K562 (cell line): ENCODE results near the gene HSF2. TPM values are rescaled to one million over a fixed set of nuclear protein-coding genes. Genes with fewer than 3 reads are reported as not detected.

ENCODE experiments used
- ATAC-seq: fragments of 200-7000 bp; cut with Tn5 transposase; 3 replicates; pipeline ENCODE4 v1.9.1; 2020; ENCODE audit warnings: moderate library complexity
- BruUV-seq: library from RNA; stranded (reverse); fragments of 400-500 nt; replicated peaks from 2 replicates; lab custom pipeline; 2021; lab: Mats Ljungman, UMichigan
- CTCF ChIA-PET: fragments of 300-600 bp; formaldehyde crosslinking; extraction: SDS; loops from one replicate; lab custom pipeline; 2021; ENCODE audit warnings: low intra/inter-chr PET ratio; lab: Yijun Ruan, JAX
- POLR2A ChIA-PET: fragments of 300-600, 350-650 bp; sonication (Branson Sonifier 250); formaldehyde crosslinking; extraction: SDS; loops from one replicate; lab custom pipeline; 2021; ENCODE audit warnings: antibody characterized with exemption, inconsistent platforms; lab: Yijun Ruan, JAX
- DNase-seq, 4 experiments: peaks; one replicate each; pipeline versions ENCODE4 v3.0.0 to v3.0.0-alpha.2; 2011 to 2018; ENCODE audit warnings: low spot score in 3 of 4, mixed read lengths in 3 of 4; ENCODE audit errors: extremely low read depth in 1 of 4
- FAIRE-seq: peaks from 2 replicates; lab custom pipeline; 2011; peaks lifted over from hg19 to GRCh38; lab: Jason Lieb, UNC
- H2AFZ ChIP-seq: 2 replicates; pipeline ENCODE4 v1.6.0; 2011; ENCODE audit warnings: low read depth, low read length, control low read depth, inconsistent platforms
- H3K27ac ChIP-seq: fragments of 200-600 bp; 3 replicates; pipeline ENCODE4 v1.8.0; 2011; ENCODE audit warnings: low read depth, mild to moderate bottlenecking, control low read depth, inconsistent platforms, low read length, moderate library complexity, mixed read lengths; ENCODE audit errors: extremely low read depth
- H3K27me3 ChIP-seq, 2 experiments: fragments of 300-600 bp in 1 of 2; 2 replicates in 1 of 2; 3 replicates in 1 of 2; pipeline versions ENCODE4 v1.6.0 to v1.8.0; 2011; ENCODE audit warnings: inconsistent platforms in 2 of 2, low read length in 2 of 2, mild to moderate bottlenecking in 1 of 2, mixed read lengths in 1 of 2, moderate library complexity in 1 of 2; ENCODE audit not compliant: control insufficient read depth in 2 of 2, insufficient read depth in 2 of 2
- H3K36me3 ChIP-seq: fragments of 300-600 bp; 3 replicates; pipeline ENCODE4 v1.8.0; 2011; ENCODE audit warnings: mild to moderate bottlenecking, low read length, inconsistent platforms; ENCODE audit not compliant: control insufficient read depth, insufficient read depth
- H3K4me1 ChIP-seq, 2 experiments: fragments of 200-600 bp in 1 of 2; replicated peaks in 1 of 2; 2 replicates in 1 of 2; 3 replicates in 1 of 2; pipeline versions ENCODE4 v1.5.1 to v1.8.0; 2011; ENCODE audit warnings: inconsistent platforms in 2 of 2, low read length in 2 of 2, mild to moderate bottlenecking in 1 of 2, mixed read lengths in 1 of 2, moderate library complexity in 1 of 2; ENCODE audit not compliant: control insufficient read depth in 2 of 2, insufficient read depth in 2 of 2
- H3K4me2 ChIP-seq: 2 replicates; pipeline ENCODE4 v1.6.1; 2011; ENCODE audit warnings: low read length, control low read depth, inconsistent platforms, mixed read lengths; ENCODE audit not compliant: insufficient read depth
- H3K4me3 ChIP-seq: fragments of 200-600 bp; sonication (generic), shearing (Covaris generic); 2 replicates; pipeline ENCODE4 v1.5.1; 2016; ENCODE audit warnings: control low read depth, inconsistent platforms
- H3K79me2 ChIP-seq: fragments of 200-600 bp; 3 replicates; pipeline ENCODE4 v1.8.0; 2011; ENCODE audit warnings: low read length, inconsistent platforms; ENCODE audit not compliant: control insufficient read depth, insufficient read depth
- H3K9ac ChIP-seq, 2 experiments: 2 replicates each; pipeline versions ENCODE4 v1.6.0 to v1.6.1; 2011; ENCODE audit warnings: low read depth in 2 of 2, low read length in 2 of 2, control low read depth in 1 of 2, inconsistent platforms in 1 of 2, mild to moderate bottlenecking in 1 of 2, mixed read lengths in 1 of 2; ENCODE audit not compliant: insufficient read depth in 1 of 2
- H3K9me1 ChIP-seq: one replicate; pipeline ENCODE4 v1.6.0; 2011; ENCODE audit warnings: inconsistent platforms, mild to moderate bottlenecking, low read length, moderate library complexity; ENCODE audit not compliant: control insufficient read depth, insufficient read depth
- H3K9me3 ChIP-seq: replicated peaks from 2 replicates; pipeline ENCODE4 v1.5.1; 2011; ENCODE audit warnings: low read depth, low read length, inconsistent platforms; ENCODE audit not compliant: control insufficient read depth, insufficient read depth
- H4K20me1 ChIP-seq: replicated peaks from 2 replicates; pipeline ENCODE4 v1.6.1; 2011; ENCODE audit warnings: low read length, inconsistent platforms, mixed read lengths; ENCODE audit not compliant: control insufficient read depth, insufficient read depth
- ETV5 ChIP-seq: sonication (generic); formaldehyde crosslinking; IDR thresholded peaks from 2 replicates; pipeline ENCODE4 v1.4.0; 2020; ENCODE audit warnings: low read depth, mild to moderate bottlenecking, missing genetic modification reagents
- EZH2 ChIP-seq: IDR thresholded peaks from 2 replicates; pipeline ENCODE4 v1.6.1; 2012; ENCODE audit warnings: low read depth, mild to moderate bottlenecking, inconsistent platforms, low read length, borderline replicate concordance
- FOSL1 ChIP-seq: fragments of 200-800 bp; sonication (Bioruptor generic); conservative IDR thresholded peaks from 2 replicates; pipeline ENCODE4 v1.6.1; 2016; ENCODE audit warnings: missing genetic modification characterization, missing compliant biosample characterization
- L3MBTL2 ChIP-seq: fragments of 450-650 bp; IDR thresholded peaks from 2 replicates; pipeline ENCODE4 v1.6.1; 2016; ENCODE audit warnings: mild to moderate bottlenecking, moderate library complexity
- MAZ ChIP-seq, 2 experiments: fragments of 450-650 bp in 1 of 2; sonication (generic) in 1 of 2; formaldehyde crosslinking; IDR thresholded peaks in 1 of 2; conservative IDR thresholded peaks in 1 of 2; 2 replicates each; pipeline versions ENCODE4 v1.4.0 to v1.5.0; 2020; ENCODE audit warnings: mild to moderate bottlenecking in 1 of 2, missing genetic modification reagents in 1 of 2
- NR0B1 ChIP-seq: fragments of 450-650 bp; IDR thresholded peaks from one replicate; pipeline ENCODE4 v1.6.1; 2018; ENCODE audit warnings: mild to moderate bottlenecking, moderate library complexity; ENCODE audit not compliant: partially characterized antibody
- PHF8 ChIP-seq: fragments of 200-600 bp; sonication (generic); IDR thresholded peaks from 2 replicates; pipeline ENCODE4 v1.6.1; 2012; ENCODE audit warnings: mixed run types, mild to moderate bottlenecking, inconsistent platforms, low read length, moderate library complexity, borderline replicate concordance
- PML ChIP-seq: IDR thresholded peaks from 2 replicates; pipeline ENCODE4 v1.6.1; 2012; ENCODE audit warnings: low read length, inconsistent platforms
- POLR2H ChIP-seq: IDR thresholded peaks from 2 replicates; pipeline ENCODE4 v1.6.1; 2016; ENCODE audit warnings: missing genetic modification characterization, low read depth, mild to moderate bottlenecking, control low read depth, missing compliant biosample characterization, moderate library complexity
- SUPT5H ChIP-seq: fragments of 450-650 bp; IDR thresholded peaks from 2 replicates; pipeline ENCODE4 v1.6.1; 2016
- ZNF318 ChIP-seq, 2 experiments: fragments of 450-650 bp; IDR thresholded peaks; 2 replicates each; pipeline ENCODE4 v1.6.1; 2016; ENCODE audit warnings: mild to moderate bottlenecking in 2 of 2, borderline replicate concordance in 1 of 2, low read depth in 1 of 2, moderate library complexity in 1 of 2
- WGBS: fragments of 100-300 bp; shearing (Covaris generic); methylation state at CpG from one replicate; pipeline ENCODE4 v1.1.6; 2016; ENCODE audit warnings: low coverage, mixed read lengths; ENCODE audit not compliant: insufficient coverage; ENCODE audit errors: missing lambda C conversion rate; 5-methylcytosine and 5-hydroxymethylcytosine counted together
- in situ Hi-C: fragments of 300-500 bp; cut with MboI; formaldehyde crosslinking; loops from 4 replicates; pipeline ENCODE4 v1.15.0; 2018; ENCODE audit warnings: inconsistent platforms, mixed read lengths
- intact Hi-C: fragments of 100-400 bp; cut with micrococcal nuclease; formaldehyde crosslinking; loops from 2 replicates; pipeline ENCODE4 v1.14.2; 2022
- polyA plus RNA-seq, 8 experiments: library from polyadenylated mRNA; depleted of rRNA in 4 of 8; stranded (reverse) in 5 of 8; unstranded in 3 of 8; fragments of >200 nt; fragmentation: Nextera tagmentation in 2 of 8; fragmentation: Illumina TruSeq in 1 of 8; extraction: Ambion mirVana in 2 of 8; extraction: Trizol in 1 of 8; gene quantifications; 2 replicates each; pipeline versions ENCODE4 v1.2.1 to v1.2.3, GENCODE V29; 2011 to 2014; ENCODE audit warnings: inconsistent platforms in 1 of 8, missing spikeins in 1 of 8
- total RNA-seq, 7 experiments: library from RNA; depleted of rRNA in 6 of 7; stranded (reverse); fragments of >200 nt in 6 of 7; fragmentation: Illumina TruSeq in 2 of 7; extraction: Trizol in 2 of 7; gene quantifications; 2 replicates each; pipeline versions ENCODE4 v1.2.1 to v1.2.3, GENCODE V29; 2011 to 2021; ENCODE audit warnings: low replicate concordance in 1 of 7

Gene HSF2
- total and polyA plus RNA-seq, 9 of the 15 experiments (the other 6 are each of a cell fraction or from before 2014, with no cell fraction given), result 19.1 to 73.1 (median 29.2) TPM

- BruUV-seq, result TSS peak; percentile 99
- peaks cover 9% of the 10 kb centered on the region; the same call in 1 of the 3 replicates for H3K36me3 ChIP-seq
- H3K27me3 ChIP-seq, result no peaks in the 10 kb centered on the region
- peak; percentile 43; the same call in 1 of the 2 replicates for TF ChIP-seq PHF8
- 0 out of 2 replicates have a peak, but pooled peaks have one; percentile 70 for TF ChIP-seq SUPT5H
- no peak for TF ChIP-seq EZH2
- no peak for TF ChIP-seq NR0B1
- TF ChIP-seq L3MBTL2, result 0 out of 2 replicates have a peak, but pooled peaks have one; percentile 29
- 0 out of 2 replicates have a peak, but pooled peaks have one; percentile 30 for TF ChIP-seq FOSL1 (tag)
- 0 out of 4 replicates have a peak, but pooled peaks of 1 of the 2 experiments have one; percentile 3 for TF ChIP-seq MAZ (CRISPR knock-in tag; conservative IDR thresholded peaks at IDR 0.05 in 1 of 2, IDR thresholded peaks at IDR 0.05 in 1 of 2)
- TF ChIP-seq ZNF318 (IDR thresholded peaks at IDR 0.05; ENCODE audit: borderline replicate concordance in 1 of 2, low read depth in 1 of 2), result no peak
- peak; percentile 68 for TF ChIP-seq POLR2H (tag)
- TF ChIP-seq PML, result peak; percentile 6; the same call in 1 of the 2 replicates
- TF ChIP-seq ETV5 (CRISPR knock-in tag), result no peak
- H3K9me1 ChIP-seq, result no peaks in the 10 kb centered on the region
- 0 out of 2 replicates have a peak overlapping the region, but pooled peaks have one; percentile 12 for H3K4me3 ChIP-seq
- peak overlapping the region; percentile 66 for H3K27ac ChIP-seq
- DNase-seq (no peak), ATAC-seq (no peak), FAIRE-seq (peak; percentile 15)
- H3K9me3 ChIP-seq, result no peaks in the 10 kb centered on the region
- peaks cover 10 to 11% of the 10 kb centered on the region in 2 experiments; a peak in 3 of 5 replicates for H3K4me1 ChIP-seq
- in situ Hi-C loops (no loop called here), intact Hi-C loops (no loop called here)
- POLR2A ChIA-PET, result interaction anchor here (0.7 to 1.1 kb wide), 3 partner anchors 10 to 131 kb away, joined by 3 to 5 read pairs (median 4); no protein-coding TSS in a partner anchor
- H4K20me1 ChIP-seq, result peaks cover 5% of the 10 kb centered on the region; the same call in 1 of the 2 replicates
- CTCF ChIA-PET, result no interaction called here
- no CpG with 5 or more reads among the region's 2 CpGs for WGBS
- H3K4me2 ChIP-seq, result peak overlapping the region; percentile 72
- peak overlapping the region in 1 of 2 experiments; percentile 42; a peak in 1 of 4 replicates for H3K9ac ChIP-seq
- peak overlapping the region; percentile 92 for H2AFZ ChIP-seq
- H3K79me2 ChIP-seq, result peaks cover 46% of the 10 kb centered on the region
Measured at GRCh38 chr6:122399055-122399347, 451 bp upstream of the HSF2 start.
